HG03066 (cell line): ENCODE data around the gene XKR3.
"Not testable (repeated sequence)": the region's sequence is repeated elsewhere in the genome, so short reads cannot be mapped to it uniquely, and the experiment has no call there.

Source experiments
- ATAC-seq: cut with Tn5 transposase; IDR thresholded peaks from one replicate; pipeline ENCODE4 v1.9.1; 2021; ENCODE audit warnings: low read depth; ENCODE audit not compliant: unreplicated experiment

Gene XKR3

GRCh38 chr22:16749282-16749681 lies 75.9 kb downstream of the XKR3 start:
- not testable (repeated sequence) for ATAC-seq

- not testable (repeated sequence) for ATAC-seq
These were observed 76.9 kb downstream of the XKR3 start for GRCh38 chr22:16748160-16748929.

GRCh38 chr22:16747266-16748159 lies 77.7 kb downstream of the XKR3 start:
- ATAC-seq, result not testable (repeated sequence)

- ATAC-seq, result not testable (repeated sequence)
These were observed 90.9 kb downstream of the XKR3 start for GRCh38 chr22:16734271-16734670.
